Left renal pelvis (tissue), 4 donors: ENCODE results near the gene MYZAP. TPM values are rescaled to one million over a fixed set of nuclear protein-coding genes. Genes with fewer than 3 reads are reported as not detected.

Experiments
- DNase-seq, 4 donors: peaks; one replicate each; pipeline ENCODE4 v3.0.0-alpha.2; 2013; ENCODE audit warnings: low read depth in 4 of 4, low spot score in 3 of 4
- polyA plus RNA-seq, 4 donors: library from polyadenylated mRNA; unstranded; fragments of 120-200 nt; gene quantifications; one replicate each; pipeline ENCODE4 v1.2.1, GENCODE V29; 2013; ENCODE audit not compliant: insufficient read length in 4 of 4

MYZAP gene
- polyA plus RNA-seq, result 1 to 10 TPM; 4.0 to 8.5 (median 5.7) TPM

- DNase-seq, result no peak
Observed at GRCh38 chr15:57591822-57592367, at the start of gene MYZAP. Gene MYZAP, plus strand, starts transcription at chr15:57591904. Its CDS starts 131 bp downstream, at chr15:57592035.

GRCh38 chr15:57542505-57542817 is 49.2 kb upstream of the MYZAP start:
- no peak for DNase-seq

GRCh38 chr15:57544848-57545480 is 46.7 kb upstream of the MYZAP start:
- no peak for DNase-seq

- DNase-seq, result no peak
Observed at GRCh38 chr15:57545995-57546394, 45.7 kb upstream of the MYZAP start.

GRCh38 chr15:57547243-57547755 is 44.4 kb upstream of the MYZAP start:
- DNase-seq, result no peak

- no peak for DNase-seq
Observed at GRCh38 chr15:57548351-57548750, 43.4 kb upstream of the MYZAP start.

- DNase-seq, result no peak
Observed at GRCh38 chr15:57548835-57549234, 42.9 kb upstream of the MYZAP start.

GRCh38 chr15:57549935-57550334 is 41.8 kb upstream of the MYZAP start:
- DNase-seq, result no peak

GRCh38 chr15:57550640-57551039 is 41.1 kb upstream of the MYZAP start:
- DNase-seq, result no peak

- no peak for DNase-seq
Observed at GRCh38 chr15:57551715-57552677, 39.7 kb upstream of the MYZAP start.

GRCh38 chr15:57552678-57553334 is 38.9 kb upstream of the MYZAP start:
- no peak for DNase-seq

GRCh38 chr15:57553526-57553925 is 38.2 kb upstream of the MYZAP start:
- DNase-seq, result no peak

GRCh38 chr15:57554063-57554811 is 37.5 kb upstream of the MYZAP start:
- DNase-seq, result no peak

GRCh38 chr15:57554812-57555179 is 36.9 kb upstream of the MYZAP start:
- no peak for DNase-seq

GRCh38 chr15:57555270-57555669 is 36.4 kb upstream of the MYZAP start:
- no peak for DNase-seq

GRCh38 chr15:57556040-57556439 is 35.7 kb upstream of the MYZAP start:
- DNase-seq, result no peak

- DNase-seq, result no peak
Observed at GRCh38 chr15:57557267-57557666, 34.4 kb upstream of the MYZAP start.

- no peak for DNase-seq
Observed at GRCh38 chr15:57557810-57558209, 33.9 kb upstream of the MYZAP start.

GRCh38 chr15:57559875-57560274 is 31.8 kb upstream of the MYZAP start:
- no peak for DNase-seq

- DNase-seq, result peak in 1 of 4 donors; percentile 63
Observed at GRCh38 chr15:57561041-57561711, 30.5 kb upstream of the MYZAP start.
